Duodenal mucosa (tissue), 2 donors: ENCODE data around the gene LGMN.

ENCODE experiments used
- H3K27ac ChIP-seq: one replicate; pipeline ENCODE4 v1.7.0; 2013; ENCODE audit warnings: low read depth, low read length
- H3K27me3 ChIP-seq, 2 donors: one replicate each; pipeline ENCODE4 v1.7.0; 2013; ENCODE audit warnings: low read length in 2 of 2, control low read depth in 1 of 2; ENCODE audit not compliant: insufficient read depth in 2 of 2, control insufficient read depth in 1 of 2
- H3K36me3 ChIP-seq, 2 donors: one replicate each; pipeline ENCODE4 v1.7.0; 2013; ENCODE audit warnings: low read length in 2 of 2, control low read depth in 1 of 2; ENCODE audit not compliant: insufficient read depth in 2 of 2, control insufficient read depth in 1 of 2
- H3K4me1 ChIP-seq, 2 donors: one replicate each; pipeline ENCODE4 v1.7.0; 2013; ENCODE audit warnings: low read length in 2 of 2, control low read depth in 1 of 2; ENCODE audit not compliant: insufficient read depth in 2 of 2, control insufficient read depth in 1 of 2
- H3K4me3 ChIP-seq, 2 donors: one replicate each; pipeline ENCODE4 v1.7.0; 2013; ENCODE audit warnings: low read length in 2 of 2, low read depth in 1 of 2
- H3K9ac ChIP-seq, 2 donors: one replicate each; pipeline ENCODE4 v1.7.0; 2013; ENCODE audit warnings: low read length in 2 of 2, low read depth in 1 of 2
- H3K9me3 ChIP-seq, 2 donors: one replicate each; pipeline ENCODE4 v1.7.0; 2013; ENCODE audit warnings: low read length in 2 of 2, control low read depth in 1 of 2; ENCODE audit not compliant: control insufficient read depth in 1 of 2

The LGMN gene

DNA sequence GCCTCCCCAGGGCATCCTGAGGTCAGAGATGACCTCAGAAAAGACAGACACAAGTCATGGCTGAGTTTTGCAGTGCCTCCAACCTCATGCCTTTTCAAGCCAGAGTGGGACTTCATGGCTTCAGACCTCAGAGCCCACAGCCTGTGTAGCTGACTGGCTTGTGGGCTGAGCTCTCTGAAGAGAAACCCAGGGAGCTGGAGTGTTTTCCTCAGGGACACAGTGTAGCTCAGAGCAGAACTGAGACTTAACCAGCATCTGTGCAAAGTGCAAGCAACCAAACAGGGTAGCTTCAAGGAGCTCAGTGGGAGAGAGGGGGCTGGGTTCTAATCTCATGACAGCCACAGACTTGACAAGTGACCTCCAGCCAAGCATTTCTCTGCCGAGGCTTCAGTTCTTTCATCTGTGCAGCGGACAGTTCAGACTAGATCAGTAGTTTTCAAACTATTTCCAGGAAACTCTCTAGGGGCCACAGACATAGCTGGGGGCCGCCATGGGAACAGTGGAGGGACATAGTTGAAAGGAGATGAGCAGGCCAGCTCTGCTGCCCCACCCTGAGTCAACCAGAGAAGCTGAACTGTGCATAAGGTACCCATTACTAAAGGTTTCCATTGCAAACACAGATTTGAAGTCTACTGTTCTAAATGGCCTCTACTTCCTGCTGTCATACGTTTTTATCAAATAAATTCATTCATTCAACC is 80.0 kb downstream of the LGMN start:
- H3K4me3 ChIP-seq, result no peak overlapping the region
- H3K27ac ChIP-seq, result no peak overlapping the region
- H3K36me3 ChIP-seq, result peaks cover 5 to 17% of the 10 kb centered on the region in 2 donors
- no peaks in the 10 kb centered on the region for H3K9me3 ChIP-seq
- no peak overlapping the region for H3K9ac ChIP-seq
- no peaks in the 10 kb centered on the region for H3K27me3 ChIP-seq
- peaks cover 0 to 4% of the 10 kb centered on the region in 2 donors for H3K4me1 ChIP-seq

DNA sequence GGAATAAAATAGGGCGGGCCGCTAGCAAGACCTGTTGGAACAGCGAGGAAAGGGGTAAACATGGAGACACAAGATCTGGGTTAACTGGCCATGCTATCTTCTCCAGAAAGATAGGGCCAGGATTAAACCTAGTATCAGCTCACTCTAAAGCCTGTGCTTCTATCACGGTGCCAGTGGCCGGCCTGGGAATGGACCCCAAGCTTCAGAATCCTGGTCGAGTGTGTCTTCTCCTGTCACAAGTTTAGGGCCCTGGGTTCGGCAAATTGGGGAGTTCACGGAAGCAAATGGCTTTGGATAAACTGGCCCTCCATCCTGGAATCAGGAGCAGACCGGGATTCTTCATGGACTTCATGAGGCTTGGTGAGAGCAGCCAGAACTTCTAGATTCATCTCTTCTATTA is 82.2 kb downstream of the LGMN start:
- peaks cover 0 to 4% of the 10 kb centered on the region in 2 donors for H3K4me1 ChIP-seq
- no peak overlapping the region for H3K4me3 ChIP-seq
- H3K36me3 ChIP-seq, result peaks cover 5 to 20% of the 10 kb centered on the region in 2 donors
- H3K9me3 ChIP-seq, result no peaks in the 10 kb centered on the region
- H3K9ac ChIP-seq, result no peak overlapping the region
- H3K27ac ChIP-seq, result no peak overlapping the region
- no peaks in the 10 kb centered on the region for H3K27me3 ChIP-seq

DNA sequence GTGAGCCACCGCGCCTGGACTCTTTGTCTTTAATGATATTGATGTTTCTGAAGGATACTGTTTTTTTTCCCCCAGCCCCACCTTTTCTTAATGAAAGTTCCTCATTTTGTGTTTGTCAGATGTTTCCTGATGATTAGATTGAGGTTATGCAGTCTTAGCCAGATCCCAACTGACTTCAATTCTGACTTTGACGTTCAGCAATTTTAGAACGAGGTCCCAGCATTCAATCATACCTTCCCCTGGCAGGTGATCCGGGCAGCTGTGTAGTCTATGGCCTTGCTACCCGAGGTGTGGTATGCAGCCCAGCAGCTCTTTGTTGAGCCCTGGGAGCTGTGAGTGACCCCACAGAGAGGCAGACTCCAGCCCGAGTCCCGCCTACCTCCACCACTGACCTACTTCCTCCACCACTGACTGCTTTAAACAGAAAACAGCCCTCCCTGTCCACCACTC is 82.7 kb downstream of the LGMN start:
- Histone ChIP-seq H3K27ac (no peak overlapping the region), H3K36me3 (peaks cover 5 to 26% of the 10 kb centered on the region in 2 donors), H3K4me1 (peaks cover 0 to 4% of the 10 kb centered on the region in 2 donors), H3K9ac (no peak overlapping the region), H3K9me3 (no peaks in the 10 kb centered on the region), H3K4me3 (no peak overlapping the region), H3K27me3 (no peaks in the 10 kb centered on the region)

DNA sequence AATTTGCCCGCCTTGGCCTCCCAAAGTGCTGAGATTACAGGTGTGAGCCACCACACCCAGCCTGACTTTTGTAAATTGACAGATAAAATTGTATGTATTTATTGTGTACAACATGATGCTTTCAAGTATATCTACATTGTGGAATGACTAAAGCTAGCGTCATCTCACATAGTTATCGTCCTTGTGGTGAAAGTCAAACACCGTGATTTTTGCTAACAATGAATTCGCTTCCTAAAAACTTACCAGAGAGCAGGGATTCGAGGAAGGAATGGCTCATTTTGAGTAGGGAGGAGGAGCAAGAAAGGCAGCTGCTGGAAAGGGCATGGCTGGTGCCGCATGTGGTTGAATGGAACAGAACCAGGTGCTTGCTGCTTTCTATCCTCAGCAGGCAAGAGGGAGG is 85.4 kb downstream of the LGMN start:
- Histone ChIP-seq H3K9me3 (no peaks in the 10 kb centered on the region), H3K4me1 (peaks cover 0 to 6% of the 10 kb centered on the region in 2 donors), H3K4me3 (no peak overlapping the region), H3K27me3 (no peaks in the 10 kb centered on the region), H3K36me3 (peaks cover 5 to 40% of the 10 kb centered on the region in 2 donors), H3K9ac (no peak overlapping the region), H3K27ac (no peak overlapping the region)

DNA sequence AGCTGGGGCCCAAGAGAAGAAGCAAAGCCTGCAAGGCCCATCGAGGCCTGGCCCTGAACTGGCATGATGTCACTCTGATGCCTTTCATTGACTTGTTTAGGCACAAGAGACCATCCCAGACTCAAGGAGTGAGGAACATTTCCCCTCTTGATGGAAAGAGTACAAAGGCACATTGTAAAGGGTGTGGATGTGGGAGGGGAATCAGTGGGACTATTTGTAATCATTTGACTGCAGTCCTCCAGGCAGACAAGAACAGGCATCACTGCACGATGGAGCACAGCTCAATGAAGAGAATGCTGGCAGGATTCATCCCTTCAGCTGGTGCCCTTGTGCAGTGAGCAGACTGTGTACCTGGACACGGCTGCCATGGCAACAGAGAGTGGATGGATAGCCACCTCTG is 87.9 kb downstream of the LGMN start:
- H3K27me3 ChIP-seq, result no peaks in the 10 kb centered on the region
- H3K9ac ChIP-seq, result no peak overlapping the region
- H3K4me1 ChIP-seq, result peaks cover 0 to 10% of the 10 kb centered on the region in 2 donors
- H3K4me3 ChIP-seq, result no peak overlapping the region
- no peak overlapping the region for H3K27ac ChIP-seq
- H3K36me3 ChIP-seq, result peaks cover 0 to 50% of the 10 kb centered on the region in 2 donors
- no peaks in the 10 kb centered on the region for H3K9me3 ChIP-seq

DNA sequence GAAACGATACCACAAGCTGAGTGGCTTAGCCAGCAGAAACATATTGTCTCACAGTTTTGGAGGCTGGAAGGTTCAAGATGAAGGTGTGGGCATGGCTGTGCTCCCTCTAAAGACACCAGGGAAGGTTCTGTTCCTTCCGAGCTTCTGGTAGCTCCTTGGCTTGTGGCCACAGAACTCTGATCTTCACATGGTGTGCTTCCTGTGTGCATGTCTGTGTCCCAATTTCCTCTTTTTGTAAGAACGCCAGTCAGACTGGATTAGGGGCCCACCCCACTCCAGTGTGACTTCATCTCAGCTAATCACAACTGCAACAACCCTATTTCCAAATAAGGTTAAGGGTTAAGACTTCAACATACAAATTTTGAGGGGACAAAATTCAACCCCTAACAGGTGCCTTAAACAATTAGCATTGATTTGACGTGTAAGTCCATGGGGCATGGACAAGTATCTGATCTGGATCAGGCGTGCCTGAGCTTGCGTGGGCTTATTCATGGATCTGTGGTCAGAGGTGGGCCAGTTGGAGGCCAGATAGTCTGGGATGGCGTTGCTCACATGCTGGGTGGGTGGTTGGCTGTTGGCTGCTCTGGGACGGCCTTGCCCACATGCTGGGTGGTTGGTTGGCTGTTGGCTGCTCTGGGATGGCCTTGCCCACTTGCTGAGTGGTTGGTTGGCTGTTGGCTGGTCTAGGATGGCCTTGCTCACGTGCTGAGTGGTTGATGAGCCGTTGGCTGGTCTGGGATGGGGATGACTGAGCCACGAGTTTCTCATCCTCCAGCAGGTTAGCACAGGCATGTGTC is 88.5 kb downstream of the LGMN start:
- Histone ChIP-seq H3K9ac (no peak overlapping the region), H3K27me3 (no peaks in the 10 kb centered on the region), H3K4me1 (peaks cover 0 to 10% of the 10 kb centered on the region in 2 donors), H3K4me3 (no peak overlapping the region), H3K27ac (no peak overlapping the region), H3K9me3 (no peaks in the 10 kb centered on the region), H3K36me3 (peaks cover 0 to 53% of the 10 kb centered on the region in 2 donors)

DNA sequence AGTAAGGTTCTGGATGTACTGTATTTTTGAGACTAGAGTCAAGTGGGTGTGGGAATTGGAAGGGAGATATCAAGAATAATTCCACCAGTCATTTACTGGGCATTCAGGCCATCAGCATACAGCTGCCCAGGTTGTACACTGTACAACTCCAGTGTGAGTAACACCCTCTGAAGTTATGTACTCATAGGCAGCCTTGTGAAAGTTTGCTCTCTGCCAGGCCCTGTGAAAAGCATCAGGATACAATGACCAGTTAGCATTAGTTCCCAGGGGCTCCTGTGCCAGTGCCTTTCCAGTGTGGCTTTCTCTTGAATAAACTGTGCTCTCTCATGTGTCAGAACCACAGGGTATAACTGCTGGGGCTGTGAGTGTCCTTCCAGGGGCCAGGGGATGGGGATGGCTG is 89.7 kb downstream of the LGMN start:
- H3K27me3 ChIP-seq, result no peaks in the 10 kb centered on the region
- no peak overlapping the region for H3K27ac ChIP-seq
- H3K9me3 ChIP-seq, result no peaks in the 10 kb centered on the region
- H3K4me3 ChIP-seq, result no peak overlapping the region
- peaks cover 0 to 50% of the 10 kb centered on the region in 2 donors for H3K36me3 ChIP-seq
- peaks cover 0 to 10% of the 10 kb centered on the region in 2 donors for H3K4me1 ChIP-seq
- H3K9ac ChIP-seq, result no peak overlapping the region

DNA sequence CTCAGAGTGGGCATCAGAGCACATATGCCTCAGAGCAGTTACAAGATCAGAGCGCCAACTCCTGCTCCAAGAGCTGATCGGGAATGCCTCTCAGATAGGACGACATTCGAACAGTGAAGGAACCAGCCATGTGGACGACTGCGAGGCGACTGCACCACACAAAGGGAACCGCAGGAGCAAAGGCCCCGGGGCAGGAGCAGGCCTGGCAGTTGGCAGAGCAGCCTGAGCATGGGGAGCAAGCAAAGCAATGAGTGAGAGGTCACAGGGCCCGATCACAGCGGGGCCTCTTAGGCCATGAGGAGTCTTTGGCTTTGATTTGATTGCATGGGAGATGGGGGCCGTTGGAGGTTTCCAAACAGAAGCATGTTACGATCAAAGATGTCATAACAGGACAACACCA is 90.3 kb downstream of the LGMN start:
- peaks cover 0 to 50% of the 10 kb centered on the region in 2 donors for H3K36me3 ChIP-seq
- H3K9me3 ChIP-seq, result no peaks in the 10 kb centered on the region
- no peak overlapping the region for H3K4me3 ChIP-seq
- no peaks in the 10 kb centered on the region for H3K27me3 ChIP-seq
- H3K9ac ChIP-seq, result no peak overlapping the region
- H3K4me1 ChIP-seq, result peaks cover 0 to 10% of the 10 kb centered on the region in 2 donors
- no peak overlapping the region for H3K27ac ChIP-seq

DNA sequence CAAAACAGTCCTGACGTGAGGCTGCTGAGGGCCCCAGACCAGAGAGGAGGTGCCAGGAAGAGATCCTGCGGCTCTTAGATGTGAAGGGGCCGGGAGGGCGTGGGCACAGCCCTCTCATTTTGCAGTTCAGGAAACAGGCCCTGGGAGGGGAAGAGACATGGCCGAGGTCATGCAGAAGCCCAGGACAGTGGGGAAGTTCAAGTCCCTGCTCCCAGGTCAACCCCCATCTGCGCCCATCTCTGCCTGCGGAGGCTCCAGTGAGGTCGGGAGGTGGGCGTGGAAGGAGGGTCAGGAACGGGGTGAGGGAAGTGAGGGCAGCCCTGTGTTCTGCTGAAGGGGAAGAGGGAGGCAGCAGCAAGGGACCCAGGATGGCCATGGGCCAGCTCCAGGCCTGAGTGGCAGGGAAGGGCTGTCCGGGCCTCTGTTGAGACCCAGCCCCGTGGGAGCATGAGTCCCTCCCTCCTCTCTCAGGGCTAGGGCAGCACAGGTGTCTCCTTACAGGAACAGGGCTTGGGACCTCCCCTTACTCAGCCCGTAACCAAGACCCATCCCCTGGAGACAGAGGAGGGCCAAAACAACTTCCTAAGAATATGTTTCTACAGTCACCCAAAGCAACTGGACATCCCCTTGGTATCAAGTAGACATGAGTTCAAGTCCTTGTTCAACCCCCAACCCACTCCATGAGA is 90.8 kb downstream of the LGMN start:
- no peak overlapping the region for H3K27ac ChIP-seq
- H3K9me3 ChIP-seq, result no peaks in the 10 kb centered on the region
- no peaks in the 10 kb centered on the region for H3K27me3 ChIP-seq
- H3K9ac ChIP-seq, result no peak overlapping the region
- peaks cover 3 to 53% of the 10 kb centered on the region in 2 donors for H3K36me3 ChIP-seq
- H3K4me3 ChIP-seq, result no peak overlapping the region
- peaks cover 0 to 10% of the 10 kb centered on the region in 2 donors for H3K4me1 ChIP-seq
